ENCODE data around the gene HTR1D.

The HTR1D gene

DNA sequence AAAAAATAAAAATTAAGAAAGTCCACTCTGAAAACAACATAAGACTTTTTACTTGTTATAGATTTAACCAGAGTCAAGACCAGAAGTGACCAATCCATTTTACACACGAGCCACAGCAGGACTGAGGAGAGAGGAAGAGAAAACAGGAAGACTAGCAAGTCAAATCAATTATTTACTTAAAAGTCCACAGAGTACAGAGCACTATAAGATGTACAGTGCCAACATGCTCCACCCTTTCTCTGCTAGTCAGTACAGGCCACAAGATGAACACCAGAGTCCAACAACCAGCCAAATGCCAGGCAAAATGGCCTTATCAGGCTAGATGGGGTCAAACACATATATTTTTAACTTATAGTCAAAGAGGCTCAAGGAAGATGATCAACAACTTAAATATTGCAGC is 68.2 kb downstream of the HTR1D start:
- ChIA-PET CTCF (no interaction called here), POLR2A (no interaction called here)
- DNase-seq (ENCODE audit: extremely low spot score) = peak; percentile 43
- TF ChIP-seq, protein P1, sequence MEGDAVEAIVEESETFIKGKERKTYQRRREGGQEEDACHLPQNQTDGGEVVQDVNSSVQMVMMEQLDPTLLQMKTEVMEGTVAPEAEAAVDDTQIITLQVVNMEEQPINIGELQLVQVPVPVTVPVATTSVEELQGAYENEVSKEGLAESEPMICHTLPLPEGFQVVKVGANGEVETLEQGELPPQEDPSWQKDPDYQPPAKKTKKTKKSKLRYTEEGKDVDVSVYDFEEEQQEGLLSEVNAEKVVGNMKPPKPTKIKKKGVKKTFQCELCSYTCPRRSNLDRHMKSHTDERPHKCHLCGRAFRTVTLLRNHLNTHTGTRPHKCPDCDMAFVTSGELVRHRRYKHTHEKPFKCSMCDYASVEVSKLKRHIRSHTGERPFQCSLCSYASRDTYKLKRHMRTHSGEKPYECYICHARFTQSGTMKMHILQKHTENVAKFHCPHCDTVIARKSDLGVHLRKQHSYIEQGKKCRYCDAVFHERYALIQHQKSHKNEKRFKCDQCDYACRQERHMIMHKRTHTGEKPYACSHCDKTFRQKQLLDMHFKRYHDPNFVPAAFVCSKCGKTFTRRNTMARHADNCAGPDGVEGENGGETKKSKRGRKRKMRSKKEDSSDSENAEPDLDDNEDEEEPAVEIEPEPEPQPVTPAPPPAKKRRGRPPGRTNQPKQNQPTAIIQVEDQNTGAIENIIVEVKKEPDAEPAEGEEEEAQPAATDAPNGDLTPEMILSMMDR (IDR thresholded peaks at IDR 0.05; ENCODE audit: control extremely low read depth, extremely low read depth, low read depth, missing control alignments) = no peak

DNA sequence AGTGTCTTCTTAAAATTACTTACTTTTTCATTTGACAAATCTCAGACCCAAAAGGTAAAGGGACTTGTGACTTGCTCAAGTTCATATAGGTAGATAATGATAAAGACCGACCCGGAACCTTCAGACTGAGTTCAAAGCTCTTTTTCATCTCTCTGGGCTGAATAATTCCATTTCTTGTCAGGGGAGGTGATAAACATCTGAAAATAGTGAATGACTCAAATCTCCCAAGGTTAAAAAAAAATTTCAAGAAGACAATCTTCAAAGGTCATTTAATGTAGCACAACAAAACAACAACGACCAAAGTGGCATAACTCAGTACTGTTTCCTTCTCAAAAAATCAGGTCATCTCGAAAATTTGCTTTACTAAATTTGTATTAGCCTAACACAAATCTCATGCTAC is 69.2 kb downstream of the HTR1D start:
- TF ChIP-seq, protein P1 (IDR thresholded peaks at IDR 0.05; ENCODE audit: control extremely low read depth, extremely low read depth, low read depth, missing control alignments) = no peak
- CTCF ChIA-PET = interaction anchor here (0.8 to 2.2 kb wide), 4 partner anchors 13 to 49 kb away, joined by 3 to 9 read pairs (median 4); no protein-coding TSS in a partner anchor
- POLR2A ChIA-PET = no interaction called here

More for the DNA sequence above, 69.2 kb downstream of the HTR1D start:
- no peak for DNase-seq (ENCODE audit: extremely low spot score)

Measured in GM10248 (cell line).